K562 (cell line): ENCODE results near the gene PIP4K2A. TPM values are rescaled to one million over a fixed set of nuclear protein-coding genes. Genes with fewer than 3 reads are reported as not detected.

Experiments used
- ATF2 ChIP-seq: sonication (generic); formaldehyde crosslinking; IDR thresholded peaks from 2 replicates; pipeline ENCODE4 v1.8.1; 2022; ENCODE audit warnings: missing genetic modification reagents
- ATF3 ChIP-seq, 2 experiments: fragments of 450-650 bp in 1 of 2; sonication (generic) in 1 of 2; formaldehyde crosslinking in 1 of 2; IDR thresholded peaks in 1 of 2; conservative IDR thresholded peaks in 1 of 2; 2 replicates each; pipeline versions ENCODE4 v1.6.1 to v1.8.1; 2016 to 2023; ENCODE audit warnings: mild to moderate bottlenecking in 2 of 2, moderate library complexity in 2 of 2, inconsistent platforms in 1 of 2, missing genetic modification reagents in 1 of 2
- CREB5 ChIP-seq: fragments of 250-450 bp; sonication (Bioruptor Pico); IDR thresholded peaks from 2 replicates; pipeline ENCODE4 v1.5.0; 2020; ENCODE audit warnings: mild to moderate bottlenecking
- DNMT1 ChIP-seq: fragments of 450-650 bp; IDR thresholded peaks from 2 replicates; pipeline ENCODE4 v1.6.1; 2016; ENCODE audit warnings: antibody characterized with exemption, mild to moderate bottlenecking
- GABPB2 ChIP-seq: fragments of 250-450 bp; sonication (Bioruptor Pico); conservative IDR thresholded peaks from 2 replicates; pipeline ENCODE4 v1.5.1; 2021; ENCODE audit warnings: mild to moderate bottlenecking
- GTF2F1 ChIP-seq: IDR thresholded peaks from 2 replicates; pipeline ENCODE4 v1.6.1; 2011; ENCODE audit warnings: low read depth, low read length, improper control_type of control experiment
- HES1 ChIP-seq: fragments of 450-650 bp; IDR thresholded peaks from 2 replicates; pipeline ENCODE4 v1.6.1; 2016; ENCODE audit warnings: low read depth, mild to moderate bottlenecking, moderate library complexity
- KLF1 ChIP-seq: fragments of 450-650 bp; IDR thresholded peaks from 2 replicates; pipeline ENCODE4 v1.6.1; 2016; ENCODE audit warnings: missing genetic modification characterization, missing compliant biosample characterization
- KLF10 ChIP-seq: fragments of 250-450 bp; sonication (Bioruptor Pico); IDR thresholded peaks from 2 replicates; pipeline ENCODE4 v1.6.1; 2021; ENCODE audit warnings: matching md5 sums
- OTX1 ChIP-seq: fragments of 450-650 bp; formaldehyde crosslinking; IDR thresholded peaks from 2 replicates; pipeline ENCODE4 v1.4.0; 2022; ENCODE audit warnings: mild to moderate bottlenecking
- SFPQ ChIP-seq: fragments of 200-400 bp; formaldehyde crosslinking; IDR thresholded peaks from 2 replicates; pipeline ENCODE4 v1.6.1; 2017; ENCODE audit warnings: mild to moderate bottlenecking, low read depth, low read length, moderate library complexity
- SRSF7 ChIP-seq: fragments of 200-400 bp; formaldehyde crosslinking; optimal IDR thresholded peaks from 2 replicates; pipeline ENCODE3; 2017; ENCODE audit warnings: mild to moderate bottlenecking, low read depth, low read length
- TRIM25 ChIP-seq: fragments of 450-650 bp; IDR thresholded peaks from 2 replicates; pipeline ENCODE4 v1.7.0; 2016; ENCODE audit warnings: borderline replicate concordance
- YY1 ChIP-seq, 3 experiments: IDR thresholded peaks; 2 replicates each; pipeline ENCODE4 v1.6.1; 2011; ENCODE audit warnings: low read length in 2 of 3, mild to moderate bottlenecking in 2 of 3, moderate library complexity in 2 of 3, borderline replicate concordance in 1 of 3, control low read depth in 1 of 3, low read depth in 1 of 3; ENCODE audit not compliant: insufficient read depth in 3 of 3, insufficient replicate concordance in 2 of 3, control insufficient read depth in 1 of 3, insufficient read length in 1 of 3; ENCODE audit errors: extremely low read depth in 1 of 3
- ZNF263 ChIP-seq: sonication (generic); formaldehyde crosslinking; IDR thresholded peaks from 2 replicates; pipeline ENCODE4 v1.8.0; 2022; ENCODE audit warnings: mild to moderate bottlenecking, missing genetic modification reagents, borderline replicate concordance
- ZNF639 ChIP-seq, 2 experiments: fragments of 200-800 bp in 1 of 2; sonication (Bioruptor generic) in 1 of 2; sonication (generic) in 1 of 2; formaldehyde crosslinking in 1 of 2; IDR thresholded peaks in 1 of 2; conservative IDR thresholded peaks in 1 of 2; 2 replicates each; pipeline versions ENCODE4 v1.5.0 to v1.6.1; 2016 to 2020; ENCODE audit warnings: missing compliant biosample characterization in 1 of 2, missing genetic modification characterization in 1 of 2, missing genetic modification reagents in 1 of 2
- polyA plus RNA-seq, 8 experiments: library from polyadenylated mRNA; depleted of rRNA in 4 of 8; stranded (reverse) in 5 of 8; unstranded in 3 of 8; fragments of >200 nt; fragmentation: Nextera tagmentation in 2 of 8; fragmentation: Illumina TruSeq in 1 of 8; extraction: Ambion mirVana in 2 of 8; extraction: Trizol in 1 of 8; gene quantifications; 2 replicates each; pipeline versions ENCODE4 v1.2.1 to v1.2.3, GENCODE V29; 2011 to 2014; ENCODE audit warnings: inconsistent platforms in 1 of 8, missing spikeins in 1 of 8
- total RNA-seq, 7 experiments: library from RNA; depleted of rRNA in 6 of 7; stranded (reverse); fragments of >200 nt in 6 of 7; fragmentation: Illumina TruSeq in 2 of 7; extraction: Trizol in 2 of 7; gene quantifications; 2 replicates each; pipeline versions ENCODE4 v1.2.1 to v1.2.3, GENCODE V29; 2011 to 2021; ENCODE audit warnings: low replicate concordance in 1 of 7

Gene PIP4K2A
- total and polyA plus RNA-seq, 9 of the 15 experiments (the other 6 are each of a cell fraction or from before 2014, with no cell fraction given), result 35.6 to 117 (median 71.9) TPM

- peak in 1 of 3 experiments; percentile 14 for TF ChIP-seq YY1 (IDR thresholded peaks at IDR 0.05; ENCODE audit: borderline replicate concordance in 1 of 3, control insufficient read depth in 1 of 3, extremely low read depth in 1 of 3, insufficient read depth in 3 of 3, insufficient read length in 1 of 3, insufficient replicate concordance in 2 of 3, low read depth in 1 of 3, low read length in 2 of 3)
- no peak for TF ChIP-seq SRSF7
- TF ChIP-seq TRIM25, result no peak
- TF ChIP-seq ATF3 (IDR thresholded peaks at IDR 0.05), result no peak
- no peak for TF ChIP-seq ATF3 (CRISPR knock-in tag; conservative IDR thresholded peaks at IDR 0.05)
- no peak for TF ChIP-seq OTX1 (CRISPR knock-in tag)
- no peak for TF ChIP-seq HES1
- no peak for TF ChIP-seq CREB5
- TF ChIP-seq KLF1 (tag), result no peak
- no peak for TF ChIP-seq ZNF263 (CRISPR knock-in tag)
- TF ChIP-seq GTF2F1, result no peak
- TF ChIP-seq ZNF639 (CRISPR knock-in tag; conservative IDR thresholded peaks at IDR 0.05 in 1 of 2, IDR thresholded peaks at IDR 0.05 in 1 of 2), result peak in 1 of 2 experiments; percentile 44; a peak in 1 of 4 replicates
- TF ChIP-seq DNMT1, result no peak
- no peak for TF ChIP-seq SFPQ
- TF ChIP-seq GABPB2 (CRISPR knock-in tag), result no peak
- TF ChIP-seq ATF2, result no peak
- TF ChIP-seq KLF10 (CRISPR knock-in tag), result no peak
Measured at GRCh38 chr10:22720667-22721066, 6.3 kb upstream of the PIP4K2A start (continued).
